GM13976 (cell line): ENCODE data around the gene ANKS4B.
"Not testable (repeated sequence)": the region's sequence is repeated elsewhere in the genome, so short reads cannot be mapped to it uniquely, and the experiment has no call there.

Experiments
- DNase-seq: peaks from one replicate; pipeline ENCODE4 v3.0.0; 2012; ENCODE audit warnings: low spot score
- in situ Hi-C: fragments of 300-500 bp; cut with MboI; formaldehyde crosslinking; loops from one replicate; pipeline ENCODE4 v1.12.0; 2022; ENCODE audit warnings: low sequenced_read_pairs, mixed read lengths, inconsistent platforms; ENCODE audit not compliant: unreplicated experiment
- TF ChIP-seq, protein P1 (sequence below): IDR thresholded peaks from 2 replicates; pipeline ENCODE4 v1.5.1; 2012; ENCODE audit warnings: borderline replicate concordance, mild to moderate bottlenecking; ENCODE audit not compliant: insufficient read depth; ENCODE audit errors: extremely low read depth, missing control alignments, control extremely low read depth

Gene ANKS4B

DNA sequence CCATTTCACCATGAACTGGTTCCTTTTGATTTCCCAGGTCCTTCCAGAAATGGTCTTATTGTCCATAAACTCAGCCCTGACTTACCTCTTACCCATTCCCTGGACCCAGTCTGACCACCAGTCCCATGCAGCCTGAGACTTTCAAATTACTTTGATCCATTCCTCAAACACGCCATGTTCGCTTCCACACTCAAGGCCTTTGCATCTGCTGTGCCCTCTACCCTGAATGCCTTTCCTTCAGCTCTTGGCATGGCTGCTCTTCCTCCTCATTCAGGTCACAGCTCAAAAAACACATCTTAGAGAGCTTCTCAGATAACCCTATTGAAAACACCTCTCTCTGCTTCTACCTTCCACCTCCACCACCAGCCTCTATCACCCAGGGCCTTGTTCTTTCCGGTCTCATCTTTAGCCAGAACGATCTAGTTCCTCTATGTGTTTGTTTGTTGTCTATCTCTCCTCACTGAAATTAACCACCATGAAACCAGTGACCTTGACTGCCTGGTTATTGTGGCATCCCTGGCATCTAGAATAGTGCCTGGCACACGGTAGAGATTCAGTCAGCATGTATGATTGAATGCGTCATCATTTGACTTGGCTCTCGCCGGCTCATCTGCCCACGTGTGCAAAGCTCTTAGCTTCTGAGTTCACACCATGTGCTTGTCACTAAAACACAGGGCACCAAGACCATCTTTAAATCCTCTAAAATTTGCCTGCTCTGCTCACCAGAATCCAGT, 31.8 kb downstream of the ANKS4B start:
- DNase-seq = no peak
- in situ Hi-C loops = no loop called here
- TF ChIP-seq, protein P1, sequence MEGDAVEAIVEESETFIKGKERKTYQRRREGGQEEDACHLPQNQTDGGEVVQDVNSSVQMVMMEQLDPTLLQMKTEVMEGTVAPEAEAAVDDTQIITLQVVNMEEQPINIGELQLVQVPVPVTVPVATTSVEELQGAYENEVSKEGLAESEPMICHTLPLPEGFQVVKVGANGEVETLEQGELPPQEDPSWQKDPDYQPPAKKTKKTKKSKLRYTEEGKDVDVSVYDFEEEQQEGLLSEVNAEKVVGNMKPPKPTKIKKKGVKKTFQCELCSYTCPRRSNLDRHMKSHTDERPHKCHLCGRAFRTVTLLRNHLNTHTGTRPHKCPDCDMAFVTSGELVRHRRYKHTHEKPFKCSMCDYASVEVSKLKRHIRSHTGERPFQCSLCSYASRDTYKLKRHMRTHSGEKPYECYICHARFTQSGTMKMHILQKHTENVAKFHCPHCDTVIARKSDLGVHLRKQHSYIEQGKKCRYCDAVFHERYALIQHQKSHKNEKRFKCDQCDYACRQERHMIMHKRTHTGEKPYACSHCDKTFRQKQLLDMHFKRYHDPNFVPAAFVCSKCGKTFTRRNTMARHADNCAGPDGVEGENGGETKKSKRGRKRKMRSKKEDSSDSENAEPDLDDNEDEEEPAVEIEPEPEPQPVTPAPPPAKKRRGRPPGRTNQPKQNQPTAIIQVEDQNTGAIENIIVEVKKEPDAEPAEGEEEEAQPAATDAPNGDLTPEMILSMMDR = no peak

DNA sequence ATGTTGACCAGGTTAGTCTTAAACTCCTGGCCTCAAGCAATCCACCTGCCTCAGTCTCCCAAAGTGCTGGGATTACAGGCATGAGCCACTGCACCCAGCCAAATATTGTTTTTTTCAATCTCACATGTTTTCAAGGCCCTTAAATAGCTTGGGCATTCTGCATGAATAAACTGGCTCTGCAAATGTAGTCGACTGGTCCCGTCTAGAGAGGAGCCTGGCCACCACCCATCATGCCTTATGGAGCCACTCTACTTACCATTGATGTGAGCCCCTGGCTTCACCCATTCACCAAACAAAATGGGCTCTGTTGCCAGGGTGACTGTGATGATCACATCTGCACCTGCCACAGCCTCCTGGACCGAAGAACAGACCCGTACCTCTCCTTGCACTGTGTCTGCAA, 33.8 kb downstream of the ANKS4B start:
- in situ Hi-C loops = no loop called here
- TF ChIP-seq, protein P1 = no peak
- DNase-seq = no peak

DNA sequence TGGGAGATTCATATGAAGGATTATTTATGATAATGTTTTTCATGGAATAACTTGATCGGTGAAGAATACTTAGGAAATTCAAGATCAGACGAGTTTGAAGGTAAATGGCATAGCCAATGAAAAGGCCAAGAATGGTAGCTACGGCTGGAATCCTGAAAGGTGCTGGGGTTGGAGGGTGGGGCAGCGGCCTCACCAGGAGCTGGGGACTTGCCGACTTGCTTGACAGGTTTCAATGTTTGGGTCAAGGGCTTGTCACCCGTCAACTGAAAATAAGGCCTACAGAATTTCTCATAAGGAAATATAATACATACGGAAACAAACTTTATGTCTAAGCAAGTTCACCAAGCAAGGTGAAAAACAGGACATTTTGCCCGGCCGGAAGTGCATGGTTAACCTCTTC, 34.7 kb downstream of the ANKS4B start:
- in situ Hi-C loops = no loop called here
- no peak for DNase-seq
- TF ChIP-seq, protein P1 = no peak

DNA sequence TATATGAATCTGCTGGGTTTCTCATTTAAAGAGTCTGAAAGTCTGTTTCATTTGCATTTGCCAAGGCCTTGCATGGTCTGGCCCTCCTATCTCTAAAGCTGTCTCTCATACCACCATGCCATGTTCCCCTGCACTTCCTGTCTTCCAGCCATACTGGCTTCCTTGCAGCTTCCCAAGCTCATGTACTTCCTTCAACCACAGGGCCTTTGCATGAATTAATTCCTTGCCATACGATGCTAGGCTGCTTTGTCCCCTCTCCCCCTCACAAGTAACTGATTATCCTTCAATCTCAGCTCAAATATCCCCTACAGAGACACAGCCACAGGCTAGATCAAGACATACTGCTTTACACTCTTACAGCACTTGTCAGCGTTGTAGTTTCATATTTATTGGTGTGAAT, 38.8 kb downstream of the ANKS4B start:
- no peak for DNase-seq
- in situ Hi-C loops = no loop called here
- TF ChIP-seq, protein P1 = no peak

DNA sequence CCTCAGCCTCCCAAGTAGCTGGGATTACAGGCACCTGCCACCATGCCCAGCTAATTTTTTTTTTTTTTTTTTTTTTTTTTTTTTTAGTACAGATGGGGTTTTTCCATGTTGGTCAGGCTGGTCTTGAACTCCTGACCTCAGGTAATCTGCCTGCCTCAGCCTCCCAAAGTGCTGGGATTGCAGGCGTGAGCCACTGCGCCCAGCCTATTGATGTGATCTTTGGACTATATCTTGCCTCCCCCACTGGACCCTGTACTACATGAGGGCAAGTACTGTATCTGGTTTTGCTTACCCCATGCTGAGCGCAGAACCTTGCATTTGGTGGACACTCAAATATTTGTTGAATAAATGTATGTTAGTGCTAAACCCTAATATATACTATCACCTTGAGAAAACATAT, 39.3 kb downstream of the ANKS4B start:
- DNase-seq, in situ Hi-C loops: not testable (repeated sequence)

DNA sequence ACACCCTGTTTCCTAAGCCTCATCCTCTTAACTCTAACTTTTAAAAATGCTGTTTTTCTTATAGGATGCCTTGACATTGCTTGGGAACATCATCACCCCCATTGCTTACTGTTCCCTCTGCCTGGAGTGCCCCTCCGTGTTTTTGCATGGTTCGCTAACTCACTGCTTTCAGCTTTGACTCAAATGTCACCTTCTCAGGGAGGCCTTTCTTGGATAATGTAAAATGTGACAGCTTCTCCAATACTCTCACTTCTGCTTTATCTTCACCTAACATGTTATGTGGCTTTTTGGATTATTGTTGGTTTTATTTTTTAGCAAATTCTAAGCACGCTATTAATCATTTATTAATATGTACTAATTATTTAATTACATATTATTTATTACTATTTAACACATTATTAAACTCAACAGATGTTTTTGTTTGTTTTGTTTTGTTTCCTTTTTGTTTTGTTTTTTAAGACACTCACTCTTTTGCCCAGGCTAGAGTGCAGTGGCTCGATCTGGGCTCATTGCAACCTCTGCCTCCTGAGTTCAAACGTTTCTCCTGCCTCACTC, 40.8 kb downstream of the ANKS4B start:
- DNase-seq = no peak
- TF ChIP-seq, protein P1 = no peak
- in situ Hi-C loops = no loop called here

DNA sequence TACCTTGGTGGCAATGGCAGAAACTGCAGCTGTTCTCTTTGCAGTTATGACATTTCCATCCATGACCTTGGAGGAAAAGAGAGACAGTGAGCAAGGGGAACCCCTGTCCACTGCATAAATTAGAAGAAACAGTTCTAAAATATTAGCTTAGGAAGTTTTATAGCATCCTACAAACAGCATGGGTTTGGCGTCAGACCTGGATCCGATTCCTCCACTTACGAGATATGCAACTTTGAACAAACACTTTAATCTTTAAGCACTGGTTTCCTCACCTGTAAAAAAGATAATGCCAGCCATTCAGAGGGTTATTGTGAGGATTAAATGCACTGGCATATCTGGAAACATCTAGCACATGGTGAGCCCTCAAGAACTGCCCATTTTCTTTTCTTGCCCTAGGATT, 42.0 kb downstream of the ANKS4B start:
- DNase-seq = no peak
- in situ Hi-C loops = no loop called here
- TF ChIP-seq, protein P1 = no peak
